ENCODE results near the gene RTL1.

- TF ChIP-seq EZH2 (IDR thresholded peaks at IDR 0.05; ENCODE audit: insufficient read depth, poor library complexity, severe bottlenecking), result no peak
- no peak for TF ChIP-seq EZH2phosphoT487 (IDR thresholded peaks at IDR 0.05; ENCODE audit: insufficient read depth, low read depth)
Observed at GRCh38 chr14:100881211-100882025, 22.1 kb downstream of the RTL1 start.

All from GM23248 (cell line).